IPS-18a (cell line): ENCODE data around the gene RNU1-2.
"Not testable (repeated sequence)": the region's sequence is repeated elsewhere in the genome, so short reads cannot be mapped to it uniquely, and the experiment has no call there.

ENCODE experiments used
- H3K27ac ChIP-seq: one replicate; pipeline ENCODE4 v1.5.1; 2013; ENCODE audit warnings: low read length
- H3K27me3 ChIP-seq: one replicate; pipeline ENCODE4 v1.6.1; 2013; ENCODE audit warnings: mild to moderate bottlenecking, low read length; ENCODE audit not compliant: control insufficient read depth, insufficient read depth
- H3K36me3 ChIP-seq: one replicate; pipeline ENCODE4 v1.6.1; 2013; ENCODE audit warnings: low read depth, low read length; ENCODE audit not compliant: control insufficient read depth
- H3K4me1 ChIP-seq: one replicate; pipeline ENCODE4 v1.6.1; 2013; ENCODE audit warnings: low read depth, low read length; ENCODE audit not compliant: control insufficient read depth
- H3K4me3 ChIP-seq: one replicate; pipeline ENCODE4 v1.5.1; 2013; ENCODE audit warnings: low read length
- H3K9ac ChIP-seq: one replicate; pipeline ENCODE4 v1.6.1; 2013; ENCODE audit warnings: mild to moderate bottlenecking, low read length, moderate library complexity
- H3K9me3 ChIP-seq: one replicate; pipeline ENCODE4 v1.6.1; 2013; ENCODE audit warnings: low read depth, low read length; ENCODE audit not compliant: control insufficient read depth

The RNU1-2 gene

DNA sequence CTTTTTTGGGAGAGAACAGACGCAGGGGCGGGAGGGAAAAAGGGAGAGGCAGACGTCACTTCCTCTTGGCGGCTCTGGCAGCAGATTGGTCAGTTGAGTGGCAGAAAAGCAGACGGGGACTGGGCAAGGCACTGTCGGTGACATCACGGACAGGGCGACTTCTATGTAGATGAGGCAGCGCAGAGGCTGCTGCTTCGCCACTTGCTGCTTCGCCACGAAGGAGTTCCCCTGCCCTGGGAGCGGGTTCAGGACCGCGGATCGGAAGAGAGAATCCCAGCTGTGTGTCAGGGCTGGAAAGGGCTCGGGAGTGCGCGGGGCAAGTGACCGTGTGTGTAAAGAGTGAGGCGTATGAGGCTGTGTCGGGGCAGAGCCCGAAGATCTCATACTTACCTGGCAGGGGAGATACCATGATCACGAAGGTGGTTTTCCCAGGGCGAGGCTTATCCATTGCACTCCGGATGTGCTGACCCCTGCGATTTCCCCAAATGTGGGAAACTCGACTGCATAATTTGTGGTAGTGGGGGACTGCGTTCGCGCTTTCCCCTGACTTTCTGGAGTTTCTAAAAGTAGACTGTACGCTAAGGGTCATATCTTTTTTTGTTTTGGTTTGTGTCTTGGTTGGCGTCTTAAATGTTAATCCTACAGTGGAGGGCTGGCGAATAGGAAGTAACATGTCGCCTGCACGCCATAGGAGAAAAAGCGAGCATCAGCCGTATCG lies at the start of gene RNU1-2:
Gene RNU1-2 (plus strand): TSS at position 383 of the 718 bp plus-strand sequence.
- not testable (repeated sequence) for H3K27me3 ChIP-seq, H3K36me3 ChIP-seq, H3K4me1 ChIP-seq, H3K9me3 ChIP-seq
- peak within 1 kb of the TSS; percentile 95 for H3K27ac ChIP-seq
- peak within 1 kb of the TSS; percentile 81 for H3K9ac ChIP-seq
- peak within 1 kb of the TSS; percentile 62 for H3K4me3 ChIP-seq

- H3K27me3 ChIP-seq, H3K9ac ChIP-seq, H3K27ac ChIP-seq, H3K36me3 ChIP-seq, H3K4me1 ChIP-seq, H3K9me3 ChIP-seq, H3K4me3 ChIP-seq: not testable (repeated sequence)
These were observed 39.6 kb upstream of the RNU1-2 start for GRCh38 chr1:16856201-16856600.

DNA sequence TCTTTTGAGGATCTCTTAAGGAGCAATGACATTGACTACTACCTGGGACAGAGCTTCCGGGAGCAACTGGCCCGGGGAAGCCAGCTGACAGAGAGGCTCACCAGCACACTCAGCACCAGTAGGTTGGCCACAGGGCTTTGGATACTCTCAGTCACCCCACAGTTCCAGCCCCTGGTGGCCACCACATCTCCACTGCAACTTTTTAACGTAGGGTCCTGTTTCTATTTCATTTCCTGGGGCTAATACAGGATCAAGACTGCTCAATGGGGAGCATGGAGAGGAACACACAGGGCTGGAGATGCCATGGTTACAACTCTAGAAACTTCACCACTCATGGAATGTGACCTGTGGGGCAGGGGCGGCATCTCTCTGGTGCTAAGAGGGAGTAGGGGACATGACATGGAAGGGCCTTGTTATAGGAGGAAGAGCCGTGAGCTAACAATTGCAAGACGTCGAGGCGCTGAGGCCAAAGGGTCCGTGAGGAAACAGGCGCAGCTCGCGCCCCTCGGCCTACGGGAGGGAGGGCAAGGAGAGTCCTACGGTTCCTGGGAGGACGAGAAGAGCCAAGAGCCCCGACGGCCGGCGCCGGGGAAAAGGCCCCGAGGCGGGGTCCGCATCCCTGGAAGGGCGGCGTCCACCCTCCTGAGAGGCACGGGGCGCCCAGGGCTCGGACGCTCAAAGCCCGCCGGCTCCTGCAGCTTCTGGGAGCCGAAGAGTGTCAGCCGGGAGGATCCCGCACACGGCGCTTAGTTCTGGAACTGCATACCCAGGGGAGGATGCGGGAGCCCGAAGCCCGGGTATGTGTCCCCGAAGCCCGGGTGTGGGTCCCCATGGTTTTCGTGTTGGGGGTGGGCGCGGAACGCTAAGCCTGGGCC lies 36.4 kb upstream of the RNU1-2 start:
- H3K27me3 ChIP-seq, H3K27ac ChIP-seq, H3K36me3 ChIP-seq, H3K4me3 ChIP-seq, H3K9ac ChIP-seq, H3K9me3 ChIP-seq, H3K4me1 ChIP-seq: not testable (repeated sequence)

- H3K4me3 ChIP-seq, H3K36me3 ChIP-seq, H3K27ac ChIP-seq, H3K27me3 ChIP-seq, H3K4me1 ChIP-seq, H3K9me3 ChIP-seq, H3K9ac ChIP-seq: not testable (repeated sequence)
These were observed 35.7 kb upstream of the RNU1-2 start for GRCh38 chr1:16860048-16860447.

GRCh38 chr1:16861832-16862245 lies 33.9 kb upstream of the RNU1-2 start:
- H3K4me3 ChIP-seq, H3K27me3 ChIP-seq, H3K4me1 ChIP-seq, H3K9me3 ChIP-seq, H3K9ac ChIP-seq, H3K27ac ChIP-seq, H3K36me3 ChIP-seq: not testable (repeated sequence)

DNA sequence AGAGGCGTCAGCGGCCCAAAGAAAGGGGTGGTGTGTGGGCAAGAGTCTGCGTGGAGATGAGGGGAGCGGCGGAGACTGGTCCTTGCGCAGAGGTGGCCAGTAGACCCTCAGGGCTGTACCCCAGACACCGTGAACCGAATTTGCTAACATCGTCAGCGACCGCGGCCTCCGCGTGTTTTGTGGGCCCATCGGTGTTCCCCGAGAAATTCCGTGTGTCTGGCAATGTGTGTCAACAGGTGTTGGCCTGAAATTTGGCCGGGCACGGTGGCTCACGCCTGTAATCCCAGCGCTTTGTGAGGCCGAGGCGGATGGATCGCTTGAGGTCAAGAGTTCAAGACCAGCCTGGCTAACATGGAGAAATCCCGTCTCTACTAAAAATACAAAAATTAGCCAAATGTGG lies 33.4 kb upstream of the RNU1-2 start:
- not testable (repeated sequence) for H3K4me1 ChIP-seq, H3K27me3 ChIP-seq, H3K27ac ChIP-seq, H3K36me3 ChIP-seq, H3K9ac ChIP-seq, H3K4me3 ChIP-seq, H3K9me3 ChIP-seq

DNA sequence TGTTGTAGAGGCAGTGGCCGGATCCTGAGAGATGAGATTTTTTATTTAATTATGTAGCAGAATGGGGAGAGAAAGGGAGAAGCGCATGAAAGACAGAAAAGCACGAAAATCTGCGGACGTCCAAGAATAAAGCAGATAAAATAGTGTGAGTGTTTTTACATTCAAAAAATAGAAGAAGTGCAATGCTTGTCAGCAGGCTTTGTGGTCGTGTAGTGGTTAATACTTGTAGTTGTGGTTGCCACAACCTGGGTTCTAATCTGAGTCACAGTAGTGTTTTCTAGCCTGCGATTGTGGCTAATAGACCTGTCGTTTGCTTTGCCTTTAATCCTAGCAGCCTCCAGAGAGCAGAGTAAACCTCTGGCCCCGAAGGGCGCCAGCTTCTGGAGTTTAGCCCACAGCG lies 32.8 kb upstream of the RNU1-2 start:
- not testable (repeated sequence) for H3K9me3 ChIP-seq, H3K36me3 ChIP-seq, H3K27me3 ChIP-seq, H3K27ac ChIP-seq, H3K4me3 ChIP-seq, H3K9ac ChIP-seq, H3K4me1 ChIP-seq

DNA sequence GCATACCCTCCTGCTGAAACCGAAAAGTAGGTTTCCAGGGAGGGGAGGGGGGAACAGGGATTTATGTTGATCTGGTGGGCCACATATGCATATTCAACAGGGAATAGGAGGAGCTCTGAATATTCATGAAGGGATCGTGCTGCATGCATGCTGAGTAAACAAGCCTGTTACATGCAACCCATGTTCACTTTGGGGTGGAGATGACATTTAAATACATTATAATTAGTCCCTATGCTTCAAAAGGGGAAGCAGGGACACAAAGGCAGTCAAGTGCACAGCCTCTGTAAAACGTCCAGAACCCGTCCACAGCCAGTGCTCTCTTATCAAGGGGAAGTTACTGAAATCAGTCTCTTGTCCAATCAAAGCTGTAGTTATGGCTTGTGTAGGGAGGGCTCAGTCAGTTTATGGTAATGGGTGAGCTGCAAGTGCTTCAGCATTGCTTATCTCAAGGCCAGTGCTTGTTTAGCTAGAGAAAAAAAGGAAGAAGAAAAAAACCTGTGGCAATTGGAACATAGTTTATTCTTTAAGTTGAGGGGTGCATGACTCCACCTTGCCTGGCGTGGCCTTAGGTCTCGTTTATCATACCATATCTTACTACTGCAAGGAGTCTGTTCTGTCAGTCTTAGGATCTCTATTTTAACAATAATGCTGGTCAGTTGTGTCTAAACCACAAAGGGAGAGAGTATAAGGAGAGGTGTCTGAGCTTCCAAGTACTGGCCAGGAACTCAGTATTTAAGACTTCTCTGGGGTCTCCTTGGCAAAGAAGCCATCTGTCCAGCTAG lies 28.7 kb upstream of the RNU1-2 start:
- H3K36me3 ChIP-seq, H3K27ac ChIP-seq, H3K9ac ChIP-seq, H3K4me3 ChIP-seq, H3K9me3 ChIP-seq, H3K4me1 ChIP-seq: not testable (repeated sequence)
- H3K27me3 ChIP-seq: peaks cover 14% of the 10 kb centered on the region

- H3K4me1 ChIP-seq, H3K27ac ChIP-seq, H3K36me3 ChIP-seq, H3K4me3 ChIP-seq, H3K9ac ChIP-seq, H3K9me3 ChIP-seq: not testable (repeated sequence)
- peaks cover 22% of the 10 kb centered on the region for H3K27me3 ChIP-seq
These were observed 27.0 kb upstream of the RNU1-2 start for GRCh38 chr1:16868787-16869186.

- H3K4me3 ChIP-seq, H3K36me3 ChIP-seq, H3K27ac ChIP-seq, H3K9me3 ChIP-seq, H3K9ac ChIP-seq, H3K4me1 ChIP-seq: not testable (repeated sequence)
- H3K27me3 ChIP-seq: peaks cover 28% of the 10 kb centered on the region
These were observed 25.8 kb upstream of the RNU1-2 start for GRCh38 chr1:16869996-16870395.

DNA sequence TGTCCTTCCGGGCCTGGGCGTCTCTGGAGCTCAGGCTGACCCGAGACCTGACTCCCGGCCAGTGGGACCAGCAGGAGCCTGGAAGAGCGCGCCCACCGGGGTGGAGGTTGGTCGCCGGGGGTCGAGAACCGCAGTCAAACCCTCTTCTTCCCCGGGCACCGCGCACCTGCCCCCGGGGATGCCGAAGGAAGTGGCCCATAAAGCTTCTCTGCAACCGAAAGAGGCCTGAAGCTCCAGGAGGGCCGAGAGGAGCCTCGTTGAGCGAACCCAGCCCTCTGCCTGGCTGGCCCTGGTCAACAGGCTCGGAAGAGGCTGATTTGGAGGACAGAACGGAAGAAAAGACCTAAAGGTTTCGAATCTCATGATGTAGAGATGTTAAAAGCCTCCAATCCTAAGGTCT lies 24.6 kb upstream of the RNU1-2 start:
- H3K9me3 ChIP-seq, H3K27ac ChIP-seq, H3K9ac ChIP-seq, H3K4me1 ChIP-seq, H3K36me3 ChIP-seq: not testable (repeated sequence)
- peaks cover 38% of the 10 kb centered on the region for H3K27me3 ChIP-seq
- peak overlapping the region; percentile 73 for H3K4me3 ChIP-seq
